Measurements from ENCODE around the gene MED22. TPM values are rescaled to one million over a fixed set of nuclear protein-coding genes. Genes with fewer than 3 reads are reported as not detected.

MED22 gene
- total RNA-seq, 2 donors from 2014 or later, result 50.0 to 51.2 TPM

DNA sequence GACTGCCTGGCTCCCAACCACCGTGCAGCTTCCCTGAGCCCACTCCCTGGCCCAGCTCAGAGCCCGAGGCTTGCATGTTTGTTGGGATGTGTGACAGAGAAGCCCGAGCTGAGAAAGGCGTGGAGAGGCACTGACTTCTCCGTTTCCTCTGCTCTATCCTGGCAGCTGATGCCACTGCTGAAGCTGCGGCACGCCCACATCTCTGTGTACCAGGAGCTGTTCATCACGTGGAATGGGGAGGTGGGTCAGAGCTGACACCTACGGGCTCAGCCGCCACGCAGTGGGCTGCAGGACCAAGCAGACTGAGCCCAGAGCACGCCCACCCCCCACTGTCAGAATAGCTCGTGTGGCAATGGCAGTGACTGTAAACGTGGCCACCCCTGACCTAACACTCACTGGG lies 37.5 kb upstream of the MED22 start:
- ATAC-seq (ENCODE audit: insufficient number of reproducible peaks, low FRiP score, low read depth) (no peak), DNase-seq (ENCODE audit: low spot score) (no peak)
- Histone ChIP-seq H3K4me3 (no peak overlapping the region), H3K36me3 (no peaks in the 10 kb centered on the region), H3K27me3 (replicated peaks; ENCODE audit: insufficient read depth) (no peaks in the 10 kb centered on the region), H3K9me3 (no peaks in the 10 kb centered on the region), H3K27ac (no peak overlapping the region), H3K4me1 (ENCODE audit: control insufficient read depth in 1 of 2, low read depth in 2 of 2) (no peaks in the 10 kb centered on the region)
- TF ChIP-seq, protein P1, sequence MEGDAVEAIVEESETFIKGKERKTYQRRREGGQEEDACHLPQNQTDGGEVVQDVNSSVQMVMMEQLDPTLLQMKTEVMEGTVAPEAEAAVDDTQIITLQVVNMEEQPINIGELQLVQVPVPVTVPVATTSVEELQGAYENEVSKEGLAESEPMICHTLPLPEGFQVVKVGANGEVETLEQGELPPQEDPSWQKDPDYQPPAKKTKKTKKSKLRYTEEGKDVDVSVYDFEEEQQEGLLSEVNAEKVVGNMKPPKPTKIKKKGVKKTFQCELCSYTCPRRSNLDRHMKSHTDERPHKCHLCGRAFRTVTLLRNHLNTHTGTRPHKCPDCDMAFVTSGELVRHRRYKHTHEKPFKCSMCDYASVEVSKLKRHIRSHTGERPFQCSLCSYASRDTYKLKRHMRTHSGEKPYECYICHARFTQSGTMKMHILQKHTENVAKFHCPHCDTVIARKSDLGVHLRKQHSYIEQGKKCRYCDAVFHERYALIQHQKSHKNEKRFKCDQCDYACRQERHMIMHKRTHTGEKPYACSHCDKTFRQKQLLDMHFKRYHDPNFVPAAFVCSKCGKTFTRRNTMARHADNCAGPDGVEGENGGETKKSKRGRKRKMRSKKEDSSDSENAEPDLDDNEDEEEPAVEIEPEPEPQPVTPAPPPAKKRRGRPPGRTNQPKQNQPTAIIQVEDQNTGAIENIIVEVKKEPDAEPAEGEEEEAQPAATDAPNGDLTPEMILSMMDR (IDR thresholded peaks at IDR 0.05), result no peak

DNA sequence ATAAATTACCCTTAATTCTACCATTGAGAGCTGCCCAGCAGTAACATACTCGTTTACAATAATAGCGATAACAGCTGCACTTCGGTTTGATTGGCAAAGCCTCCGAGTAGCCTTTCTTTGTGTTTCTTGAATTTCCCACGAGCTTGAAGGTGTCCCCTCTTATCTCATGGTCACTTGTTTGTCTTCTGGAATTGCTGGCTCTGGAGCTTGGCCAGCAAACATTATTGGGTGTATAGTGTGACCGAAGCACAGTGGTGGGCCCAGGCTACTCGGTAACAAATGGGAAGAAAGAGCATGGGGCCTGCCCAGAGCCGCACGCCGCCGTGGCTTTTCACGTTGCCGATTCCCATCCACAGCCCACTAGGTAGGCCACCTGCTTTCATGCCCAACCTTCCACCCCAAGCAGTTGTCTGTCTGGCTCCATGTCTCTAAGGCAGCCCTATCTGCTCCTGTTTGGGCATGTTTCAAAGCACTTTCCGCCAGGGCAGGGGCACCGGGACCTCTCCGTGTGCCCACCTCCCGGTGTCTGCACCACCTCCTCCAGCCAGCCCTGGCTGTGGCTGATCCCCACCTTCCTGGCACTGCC lies 36.9 kb upstream of the MED22 start:
- Histone ChIP-seq H3K9me3 (no peaks in the 10 kb centered on the region), H3K27ac (no peak overlapping the region), H3K36me3 (no peaks in the 10 kb centered on the region), H3K4me1 (ENCODE audit: control insufficient read depth in 1 of 2, low read depth in 2 of 2) (no peaks in the 10 kb centered on the region), H3K4me3 (no peak overlapping the region), H3K27me3 (replicated peaks; ENCODE audit: insufficient read depth) (no peaks in the 10 kb centered on the region)
- TF ChIP-seq, protein P1 (IDR thresholded peaks at IDR 0.05), result no peak
- DNase-seq (ENCODE audit: low spot score), result no peak
- ATAC-seq (ENCODE audit: insufficient number of reproducible peaks, low FRiP score, low read depth), result no peak

DNA sequence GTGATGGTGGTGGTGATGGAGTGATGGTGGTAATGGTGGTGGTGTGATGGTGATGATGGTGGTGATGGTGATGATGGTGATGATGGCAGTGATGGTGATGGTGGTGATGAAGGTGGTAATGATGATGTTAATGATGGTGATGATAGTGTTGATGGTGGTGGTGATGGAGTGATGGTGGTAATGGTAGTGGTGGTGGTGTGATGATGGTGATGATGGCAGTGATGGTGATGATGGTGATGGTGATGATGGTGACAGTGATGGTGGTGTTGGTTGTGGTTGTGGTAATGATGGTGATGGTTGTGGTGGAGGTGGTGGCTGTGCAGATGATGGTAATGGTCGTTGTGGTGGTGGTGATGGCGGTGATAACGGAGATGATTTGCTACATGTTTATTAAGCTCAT lies 35.5 kb upstream of the MED22 start:
- DNase-seq (ENCODE audit: low spot score) (no peak), ATAC-seq (ENCODE audit: insufficient number of reproducible peaks, low FRiP score, low read depth) (no peak)
- Histone ChIP-seq H3K4me3 (no peak overlapping the region), H3K4me1 (ENCODE audit: control insufficient read depth in 1 of 2, low read depth in 2 of 2) (no peaks in the 10 kb centered on the region), H3K9me3 (no peaks in the 10 kb centered on the region), H3K36me3 (no peaks in the 10 kb centered on the region), H3K27ac (no peak overlapping the region), H3K27me3 (replicated peaks; ENCODE audit: insufficient read depth) (no peaks in the 10 kb centered on the region)
- TF ChIP-seq, protein P1 (IDR thresholded peaks at IDR 0.05), result no peak

DNA sequence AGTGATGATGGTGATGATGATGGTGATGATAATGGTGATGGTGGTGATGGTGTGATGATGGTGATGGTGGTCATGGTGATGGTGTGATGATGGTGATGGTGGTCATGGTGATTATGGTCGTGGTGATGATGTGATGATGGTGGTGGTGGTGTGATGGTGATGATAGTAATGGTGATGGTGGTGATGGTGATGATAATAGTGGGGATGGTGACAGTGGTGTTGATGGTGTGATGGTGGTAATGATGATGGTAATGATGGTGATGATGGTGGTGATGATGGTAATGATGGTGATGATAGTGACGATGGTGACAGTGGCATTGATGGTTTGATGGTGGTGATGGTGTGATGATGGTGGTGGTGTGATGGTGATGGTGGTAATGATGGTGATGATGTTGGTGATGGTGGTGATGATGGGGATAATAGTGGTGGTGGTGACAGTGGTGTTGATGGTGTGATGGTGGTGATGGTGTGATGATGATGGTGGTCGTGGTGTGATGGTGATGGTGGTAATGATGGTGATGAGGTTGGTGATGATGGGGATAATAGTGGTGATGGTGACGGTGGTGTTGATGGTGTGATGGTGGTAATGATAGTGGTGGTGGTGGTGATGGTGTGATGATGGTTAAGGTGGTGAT lies 34.7 kb upstream of the MED22 start:
- no peak for DNase-seq (ENCODE audit: low spot score)
- H3K27me3 ChIP-seq (replicated peaks; ENCODE audit: insufficient read depth), result no peaks in the 10 kb centered on the region
- H3K36me3 ChIP-seq, result no peaks in the 10 kb centered on the region
- no peak for ATAC-seq (ENCODE audit: insufficient number of reproducible peaks, low FRiP score, low read depth)
- no peaks in the 10 kb centered on the region for H3K9me3 ChIP-seq
- H3K4me1 ChIP-seq (ENCODE audit: control insufficient read depth in 1 of 2, low read depth in 2 of 2), result no peaks in the 10 kb centered on the region
- H3K4me3 ChIP-seq, result no peak overlapping the region
- no peak overlapping the region for H3K27ac ChIP-seq
- TF ChIP-seq, protein P1 (IDR thresholded peaks at IDR 0.05), result no peak

DNA sequence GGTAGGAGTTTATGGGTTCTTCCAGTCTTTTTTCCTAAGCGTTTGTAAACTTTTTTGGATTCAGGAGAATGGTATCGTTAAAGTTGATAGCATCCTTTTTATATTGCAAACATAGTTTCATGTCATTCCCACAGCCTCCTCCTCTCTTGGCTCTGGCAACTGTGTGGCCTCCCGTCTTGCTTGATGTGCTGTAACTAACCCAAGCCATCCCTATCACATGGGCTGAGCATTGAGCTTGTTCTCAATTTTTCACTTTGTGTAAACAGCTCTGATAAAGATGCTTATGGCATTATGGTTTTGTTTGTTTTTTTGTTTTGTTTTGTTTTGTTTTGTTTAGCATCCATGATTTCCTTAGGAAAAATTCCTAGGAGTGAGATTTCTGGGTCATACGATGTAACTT lies 32.8 kb upstream of the MED22 start:
- H3K9me3 ChIP-seq, result no peaks in the 10 kb centered on the region
- H3K4me3 ChIP-seq, result no peak overlapping the region
- no peak overlapping the region for H3K27ac ChIP-seq
- DNase-seq (ENCODE audit: low spot score), result no peak
- TF ChIP-seq, protein P1 (IDR thresholded peaks at IDR 0.05), result no peak
- H3K27me3 ChIP-seq (replicated peaks; ENCODE audit: insufficient read depth), result no peaks in the 10 kb centered on the region
- peaks cover 4 to 5% of the 10 kb centered on the region in 2 donors for H3K4me1 ChIP-seq (ENCODE audit: control insufficient read depth in 1 of 2, low read depth in 2 of 2)
- no peak for ATAC-seq (ENCODE audit: insufficient number of reproducible peaks, low FRiP score, low read depth)
- no peaks in the 10 kb centered on the region for H3K36me3 ChIP-seq
